ENCODE measurements around the gene SYT13.
A peak's percentile ranks its signal among the peaks of the same experiment; 100 is the strongest.

SYT13 gene

GRCh38 chr11:45332276-45332934 lies 46.3 kb upstream of the SYT13 start:
- H3K4me3 ChIP-seq (replicated peaks; ENCODE audit: low read depth, low read length) = no peak overlapping the region
- no peaks in the 10 kb centered on the region for H3K36me3 ChIP-seq (ENCODE audit: control insufficient read depth, insufficient read depth, low read length)
- DNase-seq (ENCODE audit: extremely low read depth, insufficient read length) = no peak
- peaks cover 2% of the 10 kb centered on the region; the same call in 1 of the 2 replicates for H3K27me3 ChIP-seq (replicated peaks; ENCODE audit: control insufficient read depth, insufficient read depth, low read length)
- peak; percentile 75 for TF ChIP-seq CTCF (IDR thresholded peaks at IDR 0.05; ENCODE audit: insufficient read depth, low read length, poor library complexity, severe bottlenecking)

GRCh38 chr11:45331839-45332238 lies 45.7 kb upstream of the SYT13 start:
- TF ChIP-seq CTCF (IDR thresholded peaks at IDR 0.05; ENCODE audit: insufficient read depth, low read length, poor library complexity, severe bottlenecking) = no peak
- no peak for DNase-seq (ENCODE audit: extremely low read depth, insufficient read length)
- Histone ChIP-seq H3K27me3 (replicated peaks; ENCODE audit: control insufficient read depth, insufficient read depth, low read length) (peaks cover 2% of the 10 kb centered on the region; the same call in 1 of the 2 replicates), H3K4me3 (replicated peaks; ENCODE audit: low read depth, low read length) (no peak overlapping the region), H3K36me3 (ENCODE audit: control insufficient read depth, insufficient read depth, low read length) (no peaks in the 10 kb centered on the region)

- no peak overlapping the region for H3K4me3 ChIP-seq (replicated peaks; ENCODE audit: low read depth, low read length)
Measured at GRCh38 chr11:45328726-45329125, 42.6 kb upstream of the SYT13 start.

GRCh38 chr11:45324459-45324858 lies 38.3 kb upstream of the SYT13 start:
- DNase-seq (ENCODE audit: extremely low read depth, insufficient read length) = no peak
- no peak for TF ChIP-seq CTCF (IDR thresholded peaks at IDR 0.05; ENCODE audit: insufficient read depth, low read length, poor library complexity, severe bottlenecking)
- H3K36me3 ChIP-seq (ENCODE audit: control insufficient read depth, insufficient read depth, low read length) = no peaks in the 10 kb centered on the region
- no peaks in the 10 kb centered on the region; the same call in none of the 2 replicates for H3K27me3 ChIP-seq (replicated peaks; ENCODE audit: control insufficient read depth, insufficient read depth, low read length)
- H3K4me3 ChIP-seq (replicated peaks; ENCODE audit: low read depth, low read length) = no peak overlapping the region

More at GRCh38 chr11:45328726-45329125, 42.6 kb upstream of the SYT13 start:
- Histone ChIP-seq H3K36me3 (ENCODE audit: control insufficient read depth, insufficient read depth, low read length) (no peaks in the 10 kb centered on the region), H3K27me3 (replicated peaks; ENCODE audit: control insufficient read depth, insufficient read depth, low read length) (peaks cover 2% of the 10 kb centered on the region; the same call in 1 of the 2 replicates)
- DNase-seq (ENCODE audit: extremely low read depth, insufficient read length) = no peak
- TF ChIP-seq CTCF (IDR thresholded peaks at IDR 0.05; ENCODE audit: insufficient read depth, low read length, poor library complexity, severe bottlenecking) = no peak

- DNase-seq (ENCODE audit: extremely low read depth, insufficient read length) = no peak
- H3K27me3 ChIP-seq (replicated peaks; ENCODE audit: control insufficient read depth, insufficient read depth, low read length) = no peaks in the 10 kb centered on the region; the same call in none of the 2 replicates
- TF ChIP-seq CTCF (IDR thresholded peaks at IDR 0.05; ENCODE audit: insufficient read depth, low read length, poor library complexity, severe bottlenecking) = no peak
- no peaks in the 10 kb centered on the region for H3K36me3 ChIP-seq (ENCODE audit: control insufficient read depth, insufficient read depth, low read length)
- H3K4me3 ChIP-seq (replicated peaks; ENCODE audit: low read depth, low read length) = no peak overlapping the region
Measured at GRCh38 chr11:45323601-45324249, 37.6 kb upstream of the SYT13 start.

Measured in GM06990 (cell line).